ENCODE measurements around the gene GPRC5A.
"Not testable (repeated sequence)": the region's sequence is repeated elsewhere in the genome, so short reads cannot be mapped to it uniquely, and the experiment has no call there.

Gene GPRC5A

GRCh38 chr12:12870465-12870864 lies 20.9 kb upstream of the GPRC5A start:
- H3K4me3 ChIP-seq (ENCODE audit: low read depth, low read length), result no peak overlapping the region
- TF ChIP-seq CTCF (IDR thresholded peaks at IDR 0.05; ENCODE audit: borderline replicate concordance, insufficient read depth, low read depth, low read length), result no peak

- no peak overlapping the region for H3K4me3 ChIP-seq (ENCODE audit: low read depth, low read length)
- TF ChIP-seq CTCF (IDR thresholded peaks at IDR 0.05; ENCODE audit: borderline replicate concordance, insufficient read depth, low read depth, low read length), result no peak
Observed at GRCh38 chr12:12871587-12872138, 19.7 kb upstream of the GPRC5A start.

GRCh38 chr12:12872139-12872933 lies 19.0 kb upstream of the GPRC5A start:
- no peak overlapping the region for H3K4me3 ChIP-seq (ENCODE audit: low read depth, low read length)
- TF ChIP-seq CTCF (IDR thresholded peaks at IDR 0.05; ENCODE audit: borderline replicate concordance, insufficient read depth, low read depth, low read length), result no peak

GRCh38 chr12:12872934-12873275 lies 18.5 kb upstream of the GPRC5A start:
- no peak for TF ChIP-seq CTCF (IDR thresholded peaks at IDR 0.05; ENCODE audit: borderline replicate concordance, insufficient read depth, low read depth, low read length)

GRCh38 chr12:12874029-12874428 lies 17.3 kb upstream of the GPRC5A start:
- TF ChIP-seq CTCF (IDR thresholded peaks at IDR 0.05; ENCODE audit: borderline replicate concordance, insufficient read depth, low read depth, low read length), result no peak
- no peak overlapping the region for H3K4me3 ChIP-seq (ENCODE audit: low read depth, low read length)

More at GRCh38 chr12:12872934-12873275, 18.5 kb upstream of the GPRC5A start:
- no peak overlapping the region for H3K4me3 ChIP-seq (ENCODE audit: low read depth, low read length)

GRCh38 chr12:12875301-12875700 lies 16.1 kb upstream of the GPRC5A start:
- H3K4me3 ChIP-seq (ENCODE audit: low read depth, low read length), result not testable (repeated sequence)

GRCh38 chr12:12877153-12877768 lies 14.1 kb upstream of the GPRC5A start:
- TF ChIP-seq CTCF (IDR thresholded peaks at IDR 0.05; ENCODE audit: borderline replicate concordance, insufficient read depth, low read depth, low read length), result no peak

More at GRCh38 chr12:12877153-12877768, 14.1 kb upstream of the GPRC5A start:
- H3K4me3 ChIP-seq (ENCODE audit: low read depth, low read length), result no peak overlapping the region
